ENCODE data around the gene BAZ2B.

Gene BAZ2B

DNA sequence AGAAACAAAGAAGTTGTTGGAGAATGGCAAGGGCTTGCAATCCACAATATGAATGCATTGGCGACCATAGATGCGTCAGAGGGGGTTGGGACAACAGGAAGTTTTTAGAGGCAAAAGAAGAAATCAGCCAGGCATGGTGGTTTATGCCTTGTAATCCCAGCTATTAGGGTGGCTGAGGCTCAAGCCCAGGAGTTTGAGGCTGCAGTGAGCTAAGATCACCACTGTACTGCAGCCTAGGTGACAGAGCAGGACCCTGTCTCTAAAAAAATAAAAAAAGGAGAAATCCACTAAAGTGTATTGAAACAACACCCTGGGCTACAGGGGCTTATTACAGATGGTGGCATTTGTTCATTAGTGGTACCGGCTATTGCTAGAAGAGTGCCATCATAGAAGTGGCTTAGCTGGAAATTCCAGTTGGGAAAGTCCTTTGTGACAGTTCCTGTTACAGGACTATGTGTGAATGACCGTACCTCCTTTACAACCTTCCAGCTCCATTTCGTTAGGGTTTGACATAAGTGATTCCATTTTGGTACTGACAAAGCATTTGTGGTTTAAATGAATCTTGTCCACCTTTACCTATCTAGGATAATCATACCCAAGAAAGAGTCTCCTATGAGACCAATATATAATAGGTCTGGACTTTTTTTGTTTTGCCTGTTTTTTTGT lies 319.2 kb downstream of the BAZ2B start:
- DNase-seq, result peak; percentile 19 to 42

DNA sequence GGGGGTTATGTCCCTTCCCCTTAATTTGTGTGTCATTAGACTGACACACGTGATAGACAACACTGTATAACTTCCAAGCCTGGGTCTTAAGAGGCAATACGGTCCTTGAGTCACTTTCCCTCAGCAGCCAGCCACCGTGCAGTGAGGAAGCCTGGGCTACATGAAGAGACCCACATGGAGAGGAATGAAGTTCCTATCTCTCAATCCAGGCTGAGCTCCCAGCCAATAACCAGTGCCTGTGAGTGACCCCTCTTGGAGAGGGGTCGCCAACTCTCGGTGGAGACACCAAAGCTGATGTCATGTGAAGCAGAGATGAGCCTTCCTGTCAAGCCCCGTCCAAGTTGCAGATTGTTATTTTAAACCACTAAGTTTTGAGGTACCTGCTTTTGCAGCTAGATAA lies 324.2 kb downstream of the BAZ2B start:
- DNase-seq, result no peak

DNA sequence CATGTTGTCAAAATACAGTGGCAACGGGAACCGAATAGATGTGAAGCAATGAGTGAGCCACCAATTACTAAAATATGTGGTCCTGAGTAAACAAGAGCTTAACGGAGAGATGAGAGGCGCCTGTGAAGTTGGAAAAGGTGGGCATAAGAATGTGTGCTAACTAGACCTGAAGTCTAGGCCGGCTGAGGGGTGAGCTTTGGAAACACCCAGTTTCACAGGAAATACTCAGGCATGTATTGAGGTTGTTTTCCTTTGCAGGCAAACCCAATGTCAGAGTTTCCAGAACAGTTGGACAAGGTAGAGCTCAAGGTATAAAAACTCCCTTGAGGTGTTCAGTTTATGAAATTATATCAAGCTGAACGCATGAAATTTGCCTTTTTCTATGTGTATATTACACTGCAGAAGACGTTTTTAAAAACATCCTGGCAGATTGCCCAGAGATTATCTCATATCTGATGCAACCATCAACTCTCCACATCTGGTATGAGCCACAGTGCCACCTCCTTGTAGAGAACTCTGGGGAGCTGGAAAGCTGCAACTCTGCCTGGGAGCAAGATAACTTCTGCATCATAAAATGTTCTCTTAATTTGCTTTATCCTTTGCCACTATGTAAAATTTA lies 325.9 kb downstream of the BAZ2B start:
- peak; percentile 81 to 96 for DNase-seq

DNA sequence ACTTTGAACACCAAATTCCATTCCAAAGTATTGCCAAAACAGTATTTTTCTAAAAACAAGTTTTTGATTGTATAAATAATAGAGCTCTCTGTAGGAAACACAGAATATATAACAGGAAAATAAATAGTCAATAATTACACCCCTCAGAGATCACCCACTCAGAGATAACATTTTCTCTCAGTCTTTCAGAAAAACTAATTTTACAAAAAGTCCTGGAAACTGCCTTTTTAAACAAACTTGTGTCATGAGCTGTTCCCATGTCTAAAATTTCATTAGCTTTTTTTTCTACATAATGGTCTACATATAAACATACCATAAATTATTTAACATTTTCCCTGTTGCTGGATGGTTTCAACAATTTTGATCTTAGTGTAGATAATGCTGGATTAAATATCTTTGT lies 328.6 kb downstream of the BAZ2B start:
- no peak for DNase-seq

DNA sequence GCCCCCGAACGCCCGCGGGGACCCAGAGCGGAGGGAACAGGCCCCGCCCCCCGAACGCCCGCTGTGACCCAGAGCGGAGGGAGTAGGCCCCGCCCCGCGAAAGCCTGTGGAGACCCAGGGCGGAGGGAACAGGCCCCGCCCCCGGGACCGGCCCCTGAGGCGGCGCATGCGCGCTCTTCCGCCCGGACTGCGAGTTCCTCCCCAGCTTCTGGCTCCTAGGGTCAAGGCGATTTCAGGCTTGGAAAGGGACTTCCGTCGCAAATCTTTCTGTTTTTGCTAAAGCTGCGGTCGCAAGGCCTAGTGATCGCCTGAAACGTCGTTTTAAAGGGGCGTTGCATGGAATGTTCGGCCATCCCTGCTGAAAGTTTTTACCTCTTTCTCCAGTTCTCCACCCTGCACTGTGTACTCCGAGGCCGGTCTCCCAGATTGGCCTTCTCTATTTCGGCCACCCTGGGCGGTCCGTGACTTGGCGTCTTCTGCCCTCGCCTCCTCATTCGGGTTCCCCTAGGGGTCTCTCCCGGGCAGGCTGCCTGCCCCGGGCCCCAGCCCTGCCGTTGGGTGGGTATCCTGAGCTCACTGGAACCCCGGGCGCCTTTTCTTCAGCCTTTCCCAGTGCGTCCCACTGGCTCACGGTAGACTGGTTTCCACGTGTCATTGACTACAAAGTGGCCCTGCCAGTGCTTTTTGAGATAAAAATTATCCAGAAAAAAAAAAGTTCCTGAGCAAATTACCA lies 329.5 kb downstream of the BAZ2B start:
- peak; percentile 96 to 99 for DNase-seq

DNA sequence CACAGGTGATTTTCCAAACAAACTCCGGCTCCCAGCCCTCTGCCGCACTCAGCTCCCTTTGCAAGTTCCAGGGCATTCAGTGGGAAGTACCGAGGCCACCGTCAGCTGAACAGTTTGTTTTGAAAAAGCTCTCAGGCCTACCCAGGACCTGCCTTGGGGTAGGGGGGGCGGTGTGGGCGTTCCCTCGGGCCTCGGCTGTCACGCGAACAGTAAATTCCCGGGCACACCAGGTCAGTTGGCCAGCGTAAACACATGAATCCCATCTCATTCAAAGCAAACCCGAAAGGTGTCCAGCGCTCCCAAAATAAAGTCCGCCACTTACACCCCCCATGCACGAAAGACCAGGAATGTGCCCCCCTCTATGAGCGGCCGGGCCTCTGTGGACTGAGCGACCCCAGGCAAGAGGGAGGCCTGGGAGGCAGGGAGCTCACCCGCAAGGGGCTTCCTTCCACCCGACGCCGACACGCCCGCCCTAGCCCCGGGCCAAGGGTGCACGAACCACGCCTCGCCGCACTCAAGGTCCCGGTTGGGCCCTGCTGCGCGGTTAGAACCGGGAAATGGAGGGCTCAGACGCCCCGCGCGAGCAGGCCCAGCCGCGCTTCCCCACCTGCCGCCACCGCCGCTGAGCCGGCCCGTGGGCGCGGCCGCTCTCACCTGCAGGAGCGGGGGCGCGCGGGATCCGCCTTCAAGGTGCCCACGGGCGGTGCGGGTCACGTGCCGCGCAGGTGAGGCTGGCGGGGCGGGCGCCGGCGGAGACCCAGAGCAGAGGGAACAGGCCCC lies 330.2 kb downstream of the BAZ2B start, which contains the start of gene WDSUB1:
Gene WDSUB1, minus strand, starts transcription at position 775 of the 780 bp plus-strand sequence. CDS start 3,634 bp downstream, outside the sequence.
- peak; percentile 71 to 73 for DNase-seq

DNA sequence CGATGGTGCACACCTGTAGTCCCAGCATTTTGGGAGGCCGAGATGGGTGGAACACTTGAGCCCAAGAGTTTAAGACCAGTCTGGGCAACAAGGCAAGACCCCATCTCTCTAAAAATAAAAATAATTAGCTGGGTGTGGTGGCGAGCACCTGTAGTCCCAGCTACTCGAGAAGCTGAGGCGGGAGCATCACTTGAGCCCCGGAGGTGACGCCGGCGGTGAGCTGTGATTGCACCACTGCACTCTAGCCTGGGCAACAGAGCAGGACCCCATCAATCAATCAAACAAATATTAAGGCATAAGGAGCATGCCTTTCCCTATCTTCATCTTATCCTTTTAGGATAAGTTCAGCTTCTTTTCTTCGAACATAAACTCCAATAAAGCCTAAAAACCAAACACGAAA lies 330.9 kb downstream of the BAZ2B start:
- DNase-seq, result no peak

DNA sequence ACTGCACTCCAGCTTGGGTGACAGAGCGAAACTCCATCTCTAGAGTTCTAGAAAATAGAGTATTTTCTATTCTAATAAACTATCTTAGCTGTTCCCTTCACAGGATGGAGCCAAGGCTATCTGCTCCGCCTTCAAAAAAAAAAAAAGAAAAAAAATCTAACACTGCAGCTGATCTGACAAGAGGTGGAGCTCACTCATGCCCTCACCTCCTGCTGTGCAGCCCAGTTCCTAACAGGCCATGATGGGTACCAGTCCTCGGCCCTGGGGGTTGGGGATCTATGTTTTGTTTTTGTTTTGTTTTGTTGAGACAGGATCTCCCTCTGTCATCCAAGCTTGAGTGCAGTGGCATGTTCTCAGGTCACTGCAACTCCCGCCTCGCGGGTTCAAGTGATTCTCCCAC lies 332.8 kb downstream of the BAZ2B start:
- no peak for DNase-seq

DNA sequence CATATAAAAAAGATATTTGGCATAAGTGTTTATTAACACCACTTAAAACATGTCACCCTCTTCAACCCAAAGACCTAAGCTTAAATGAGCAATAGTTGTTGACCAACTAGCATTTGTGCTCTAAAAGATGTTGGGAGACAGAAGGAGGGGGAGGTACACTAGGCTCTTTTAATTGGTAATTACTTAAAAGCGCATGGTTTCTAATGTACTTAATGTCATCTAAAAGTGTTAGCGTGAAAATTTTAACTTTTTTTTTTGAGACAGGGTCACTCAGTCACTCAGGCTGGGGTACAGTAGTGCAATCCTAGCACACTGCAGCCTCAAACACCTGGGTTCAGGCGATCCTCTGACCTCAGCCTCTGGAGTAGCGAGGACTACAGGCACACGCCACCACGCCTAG lies 335.3 kb downstream of the BAZ2B start:
- no peak for DNase-seq

DNA sequence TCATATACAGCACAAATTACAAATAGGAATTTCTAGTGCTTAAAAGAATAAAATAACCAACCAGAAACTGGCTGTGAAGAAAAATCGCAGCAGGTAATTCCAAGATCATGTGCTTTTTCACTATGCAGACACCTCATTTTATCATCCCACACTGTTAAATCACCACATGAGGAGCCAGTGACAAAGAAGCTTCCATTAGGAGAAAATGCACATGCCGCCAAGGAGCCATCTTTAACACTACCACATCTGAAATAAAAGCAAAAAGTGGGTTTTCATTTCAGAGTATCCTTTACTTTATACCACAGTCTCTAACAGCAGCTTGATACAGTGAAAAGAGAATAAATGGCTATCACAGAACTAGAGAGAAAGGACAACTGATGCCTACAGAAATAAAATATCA lies 336.6 kb downstream of the BAZ2B start:
- no peak for DNase-seq

DNA sequence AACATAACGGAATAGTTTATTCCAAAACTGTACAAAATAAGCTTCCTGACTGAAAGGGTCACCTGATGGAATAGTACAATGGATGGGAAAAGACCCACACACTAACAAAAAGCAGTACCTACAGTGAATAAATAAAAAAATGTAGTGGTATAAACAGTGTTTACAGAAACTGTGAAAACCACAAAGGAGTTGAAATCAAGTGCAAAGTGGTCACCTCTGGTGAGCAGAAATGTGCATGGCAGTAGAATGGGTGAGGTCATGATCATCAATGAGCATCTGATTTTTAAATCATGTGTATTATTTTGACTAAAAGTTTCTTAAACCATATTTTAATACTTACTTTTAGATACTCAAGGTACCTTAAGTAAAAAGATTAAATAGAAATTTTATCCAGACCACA lies 341.2 kb downstream of the BAZ2B start:
- DNase-seq, result no peak

DNA sequence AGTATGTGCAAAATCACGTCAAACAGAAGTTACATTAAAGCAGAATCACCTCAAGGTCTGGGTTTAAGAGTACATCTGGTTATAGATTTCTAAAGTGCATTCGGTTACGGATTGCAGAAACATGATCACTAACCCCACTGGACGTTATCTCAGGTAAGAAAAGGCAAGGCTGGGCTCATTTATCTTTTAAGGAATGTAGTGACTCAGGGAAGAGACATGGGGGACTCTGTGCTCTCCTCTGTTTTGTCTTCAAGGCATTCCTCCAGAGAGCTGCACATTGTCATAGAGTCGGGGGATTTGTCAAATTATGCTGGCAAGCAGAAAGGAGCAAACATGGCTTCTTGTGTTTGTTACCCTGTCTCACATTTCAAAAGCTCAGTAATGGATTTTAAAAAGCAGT lies 344.2 kb downstream of the BAZ2B start:
- DNase-seq, result no peak

DNA sequence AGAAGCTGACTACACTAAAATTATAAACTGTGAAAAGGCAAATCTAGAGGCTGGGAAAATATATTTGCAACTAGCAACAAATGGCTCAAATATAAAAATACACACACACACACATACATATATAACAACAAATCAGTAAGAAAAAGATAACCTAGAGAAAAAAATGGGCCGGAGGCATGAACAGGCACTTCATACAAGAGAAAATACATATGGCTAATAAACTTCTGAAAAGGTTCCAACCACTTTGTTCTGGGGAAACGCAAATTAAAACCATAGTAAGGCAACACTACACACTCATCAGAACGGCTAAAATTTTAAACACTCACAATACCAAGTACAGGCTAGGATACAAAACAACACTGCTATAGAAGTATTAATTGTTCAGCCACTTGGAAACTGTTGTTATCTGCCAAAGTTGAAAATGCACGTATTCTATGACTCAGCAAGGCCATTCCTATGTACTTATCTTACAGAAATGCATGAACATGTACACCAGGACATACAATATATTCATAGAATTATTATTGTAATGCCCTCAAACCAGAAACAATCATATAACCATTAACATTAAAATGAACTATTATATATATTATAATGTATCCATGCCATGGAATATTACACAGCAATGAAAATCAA lies 345.5 kb downstream of the BAZ2B start:
- no peak for DNase-seq

All from inflammatory macrophage treated with lipopolysaccharide for 1 hour (primary cell).